GM12878 (cell line): ENCODE results near the gene KCNK7. TPM values are rescaled to one million over a fixed set of nuclear protein-coding genes. Genes with fewer than 3 reads are reported as not detected.

Experiments used
- ATAC-seq: fragments of 200-7000 bp; cut with Tn5 transposase; 3 replicates; pipeline ENCODE4 v1.9.1; 2020; ENCODE audit warnings: mild to moderate bottlenecking, moderate library complexity
- BruUV-seq: library from RNA; stranded (reverse); fragments of 400-500 nt; replicated peaks from 2 replicates; lab custom pipeline; 2021; lab: Mats Ljungman, UMichigan
- CTCF ChIA-PET: fragments of 300-600 bp; sonication (Branson Sonifier 250); formaldehyde crosslinking; extraction: SDS; loops from one replicate; lab custom pipeline; 2021; ENCODE audit warnings: inconsistent platforms; lab: Yijun Ruan, JAX
- POLR2A ChIA-PET: fragments of 350-600 bp; formaldehyde crosslinking; extraction: SDS; loops from one replicate; lab custom pipeline; 2021; ENCODE audit warnings: inconsistent platforms; lab: Charles Lee
- RAD21 ChIA-PET: fragments of 300-600 bp; sonication (Branson Sonifier 250); formaldehyde crosslinking; loops from one replicate; lab custom pipeline; 2023; ENCODE audit warnings: antibody characterized with exemption; ENCODE audit not compliant: unreplicated experiment; lab: Charles Lee
- SMC1A ChIA-PET: fragments of 300-600 bp; sonication (Branson Sonifier 250); formaldehyde crosslinking; loops from one replicate; lab custom pipeline; 2023; ENCODE audit not compliant: unreplicated experiment, uncharacterized antibody; lab: Charles Lee
- DNase-seq: peaks from one replicate; pipeline ENCODE4 v3.0.0-alpha.2; 2011; ENCODE audit warnings: low read depth, low spot score
- FAIRE-seq: peaks from 3 replicates; lab custom pipeline; 2011; peaks lifted over from hg19 to GRCh38; lab: Jason Lieb, UNC
- H2AFZ ChIP-seq: 2 replicates; pipeline ENCODE4 v1.6.0; 2011; ENCODE audit warnings: low read depth, low read length, control low read depth; ENCODE audit not compliant: control insufficient read depth
- H3K27ac ChIP-seq: 2 replicates; pipeline ENCODE4 v1.5.1; 2011; ENCODE audit warnings: control low read depth; ENCODE audit not compliant: control insufficient read depth, insufficient read depth
- H3K27me3 ChIP-seq, 2 experiments: replicated peaks in 1 of 2; 2 replicates each; pipeline versions ENCODE4 v1.6.0 to v1.6.1; 2011; ENCODE audit warnings: low read length in 1 of 2; ENCODE audit not compliant: control insufficient read depth in 2 of 2, insufficient read depth in 2 of 2
- H3K36me3 ChIP-seq, 2 experiments: 2 replicates each; pipeline ENCODE4 v1.5.1; 2011; ENCODE audit warnings: low read length in 1 of 2; ENCODE audit not compliant: control insufficient read depth in 2 of 2, insufficient read depth in 2 of 2
- H3K4me1 ChIP-seq: 2 replicates; pipeline ENCODE4 v1.6.1; 2011; ENCODE audit warnings: mild to moderate bottlenecking, low read length, moderate library complexity, mixed read lengths; ENCODE audit not compliant: control insufficient read depth, insufficient read depth
- H3K4me2 ChIP-seq: 2 replicates; pipeline ENCODE4 v1.6.0; 2011; ENCODE audit warnings: control low read depth; ENCODE audit not compliant: control insufficient read depth, insufficient read depth
- H3K4me3 ChIP-seq: fragments of 200-600 bp; sonication (generic); 2 replicates; pipeline ENCODE4 v1.5.1; 2016
- H3K79me2 ChIP-seq: 2 replicates; pipeline ENCODE4 v1.6.0; 2011; ENCODE audit warnings: low read length; ENCODE audit not compliant: control insufficient read depth, insufficient read depth
- H3K9ac ChIP-seq: 2 replicates; pipeline ENCODE4 v1.8.0; 2011; ENCODE audit warnings: low read length, control low read depth, mixed read lengths; ENCODE audit not compliant: control insufficient read depth, insufficient read depth
- H3K9me3 ChIP-seq: replicated peaks from 3 replicates; pipeline ENCODE4 v1.5.1; 2011; ENCODE audit warnings: mild to moderate bottlenecking, low read length; ENCODE audit not compliant: control insufficient read depth, insufficient read depth
- H4K20me1 ChIP-seq: 2 replicates; pipeline ENCODE4 v1.6.0; 2011; ENCODE audit not compliant: control insufficient read depth, insufficient read depth
- BMI1 ChIP-seq: fragments of 450-650 bp; IDR thresholded peaks from 2 replicates; pipeline ENCODE4 v1.6.1; 2016; ENCODE audit warnings: mild to moderate bottlenecking, moderate library complexity, borderline replicate concordance
- ETV6 ChIP-seq, 2 experiments: fragments of 450-650 bp in 1 of 2; IDR thresholded peaks in 1 of 2; conservative IDR thresholded peaks in 1 of 2; 2 replicates each; pipeline ENCODE4 v1.6.1; 2014; ENCODE audit warnings: antibody characterized with exemption in 1 of 2, borderline replicate concordance in 1 of 2, low read depth in 1 of 2, mild to moderate bottlenecking in 1 of 2, moderate library complexity in 1 of 2
- FOS ChIP-seq: IDR thresholded peaks from 3 replicates; pipeline ENCODE4 v1.6.1; 2011; ENCODE audit warnings: borderline replicate concordance; ENCODE audit not compliant: insufficient read length; ENCODE audit errors: extremely low read depth
- FOXK2 ChIP-seq: fragments of 450-650 bp; IDR thresholded peaks from 2 replicates; pipeline ENCODE4 v1.6.1; 2017; ENCODE audit warnings: mild to moderate bottlenecking, moderate library complexity
- MTA2 ChIP-seq: fragments of 450-650 bp; IDR thresholded peaks from 2 replicates; pipeline ENCODE4 v1.6.1; 2016; ENCODE audit warnings: low read depth, mild to moderate bottlenecking, moderate library complexity
- NFIC ChIP-seq: IDR thresholded peaks from 2 replicates; pipeline ENCODE4 v1.6.1; 2012; ENCODE audit warnings: low read depth, mild to moderate bottlenecking, inconsistent platforms, low read length, moderate library complexity
- NR2C2 ChIP-seq: IDR thresholded peaks from 2 replicates; pipeline ENCODE4 v1.6.1; 2011; ENCODE audit warnings: borderline replicate concordance, low read depth; ENCODE audit not compliant: control insufficient read depth, insufficient read length
- RELB ChIP-seq: fragments of 450-650 bp; IDR thresholded peaks from 2 replicates; pipeline ENCODE4 v1.6.1; 2017; ENCODE audit warnings: low read depth, mild to moderate bottlenecking, moderate library complexity
- SMAD5 ChIP-seq: IDR thresholded peaks from 2 replicates; pipeline ENCODE4 v1.6.1; 2016; ENCODE audit warnings: antibody characterized with exemption, low read depth
- TAF1 ChIP-seq: IDR thresholded peaks from 2 replicates; pipeline ENCODE4 v1.6.1; 2011; ENCODE audit warnings: mild to moderate bottlenecking, low read depth, low read length, borderline replicate concordance
- ZNF217 ChIP-seq: fragments of 450-650 bp; IDR thresholded peaks from 2 replicates; pipeline ENCODE4 v1.6.1; 2017; ENCODE audit warnings: antibody characterized with exemption, mild to moderate bottlenecking
- ZNF592 ChIP-seq: fragments of 450-650 bp; IDR thresholded peaks from 2 replicates; pipeline ENCODE4 v1.6.1; 2017; ENCODE audit warnings: mild to moderate bottlenecking, moderate library complexity
- WGBS: methylation state at CpG from one replicate; pipeline ENCODE4 v1.1.6; 2016; ENCODE audit warnings: low lambda C conversion rate; ENCODE audit not compliant: insufficient replicate concordance, insufficient coverage; ENCODE audit errors: missing lambda C conversion rate; 5-methylcytosine and 5-hydroxymethylcytosine counted together
- in situ Hi-C: fragments of 300-500 bp; cut with MboI; formaldehyde crosslinking; loops from 9 replicates; pipeline ENCODE4 v1.14.3; 2018; ENCODE audit warnings: mixed read lengths
- intact Hi-C: fragments of 100-400 bp; cut with micrococcal nuclease; formaldehyde crosslinking; loops from one replicate; pipeline ENCODE4 v1.14.2; 2022; ENCODE audit not compliant: unreplicated experiment
- polyA plus RNA-seq, 11 experiments: library from polyadenylated mRNA; depleted of rRNA in 4 of 11; unstranded in 6 of 11; stranded (reverse) in 5 of 11; fragments of >200 nt; fragmentation: Nextera tagmentation in 4 of 11; fragmentation: Illumina TruSeq in 1 of 11; extraction: Ambion mirVana in 4 of 11; extraction: Trizol in 1 of 11; gene quantifications; 1 replicate in 1 of 11; 2 replicates in 10 of 11; pipeline versions ENCODE4 v1.2.1 to v1.2.3, GENCODE V29; 2011 to 2016; ENCODE audit warnings: inconsistent platforms in 2 of 11, missing spikeins in 2 of 11, low read depth in 1 of 11
- total RNA-seq, 4 experiments: library from RNA; depleted of rRNA in 3 of 4; stranded (reverse); fragments of >200 nt in 3 of 4; fragmentation: Illumina TruSeq in 1 of 4; extraction: Trizol in 1 of 4; gene quantifications; 2 replicates each; pipeline versions ENCODE4 v1.2.1 to v1.2.3, GENCODE V29; 2013 to 2021
- TF ChIP-seq, protein P1 (sequence below): fragments of 450-650 bp; formaldehyde crosslinking; IDR thresholded peaks from 2 replicates; pipeline ENCODE4 v1.5.0; 2022; ENCODE audit warnings: mild to moderate bottlenecking, missing genetic modification characterization

The KCNK7 gene
- total and polyA plus RNA-seq, 10 of the 15 experiments (the other 5 are each of a cell fraction or from before 2014, with no cell fraction given): 0.11 to 0.54 (median 0.23) TPM; not detected in 7

GRCh38 chr11:65625628-65626342 is 30.2 kb upstream of the KCNK7 start:
- Histone ChIP-seq H2AFZ (no peak overlapping the region), H3K9me3 (no peaks in the 10 kb centered on the region), H3K79me2 (no peaks in the 10 kb centered on the region; the same call in 1 of the 2 replicates), H4K20me1 (no peaks in the 10 kb centered on the region), H3K27me3 (no peaks in the 10 kb centered on the region), H3K9ac (no peak overlapping the region), H3K36me3 (peaks cover 28 to 39% of the 10 kb centered on the region in 2 experiments), H3K4me1 (no peaks in the 10 kb centered on the region), H3K4me3 (no peak overlapping the region), H3K27ac (no peak overlapping the region), H3K4me2 (no peak overlapping the region)
- DNase-seq (no peak), FAIRE-seq (no peak), ATAC-seq (peak; percentile 96)
- no TSS peak for BruUV-seq
- ChIA-PET SMC1A (interaction anchor here (0.7 to 2.6 kb wide), 10 partner anchors 9 to 207 kb away, joined by 3 to 14 read pairs (median 4); partner anchors contain the start of genes KAT5 and SIPA1), CTCF (interaction anchor here (0.6 to 3.1 kb wide), 23 partner anchors 9 to 207 kb away, joined by 3 to 26 read pairs (median 5); partner anchors contain the start of genes KAT5, PCNX3, SCYL1 and SIPA1), RAD21 (interaction anchor here (0.8 to 1.9 kb wide), 14 partner anchors 10 to 144 kb away, joined by 3 to 15 read pairs (median 4); partner anchors contain the start of genes KAT5, RELA and SIPA1), POLR2A (interaction anchor here (0.7 to 1.8 kb wide), 2 partner anchors 8 to 12 kb away, joined by 3 to 7 read pairs; partner anchors contain the start of gene SIPA1)
- in situ Hi-C loops (no loop called here), intact Hi-C loops (loop anchor here (5.0 kb wide), 1 partner anchor 82 kb away; no protein-coding TSS in a partner anchor)
- WGBS: 89% methylated on average over 30 of the region's 30 CpGs
- TF ChIP-seq TAF1: no peak
- no peak for TF ChIP-seq BMI1
- no peak for TF ChIP-seq ZNF592
- TF ChIP-seq SMAD5: no peak
- TF ChIP-seq NR2C2: no peak
- no peak for TF ChIP-seq MTA2
- TF ChIP-seq, protein P1, sequence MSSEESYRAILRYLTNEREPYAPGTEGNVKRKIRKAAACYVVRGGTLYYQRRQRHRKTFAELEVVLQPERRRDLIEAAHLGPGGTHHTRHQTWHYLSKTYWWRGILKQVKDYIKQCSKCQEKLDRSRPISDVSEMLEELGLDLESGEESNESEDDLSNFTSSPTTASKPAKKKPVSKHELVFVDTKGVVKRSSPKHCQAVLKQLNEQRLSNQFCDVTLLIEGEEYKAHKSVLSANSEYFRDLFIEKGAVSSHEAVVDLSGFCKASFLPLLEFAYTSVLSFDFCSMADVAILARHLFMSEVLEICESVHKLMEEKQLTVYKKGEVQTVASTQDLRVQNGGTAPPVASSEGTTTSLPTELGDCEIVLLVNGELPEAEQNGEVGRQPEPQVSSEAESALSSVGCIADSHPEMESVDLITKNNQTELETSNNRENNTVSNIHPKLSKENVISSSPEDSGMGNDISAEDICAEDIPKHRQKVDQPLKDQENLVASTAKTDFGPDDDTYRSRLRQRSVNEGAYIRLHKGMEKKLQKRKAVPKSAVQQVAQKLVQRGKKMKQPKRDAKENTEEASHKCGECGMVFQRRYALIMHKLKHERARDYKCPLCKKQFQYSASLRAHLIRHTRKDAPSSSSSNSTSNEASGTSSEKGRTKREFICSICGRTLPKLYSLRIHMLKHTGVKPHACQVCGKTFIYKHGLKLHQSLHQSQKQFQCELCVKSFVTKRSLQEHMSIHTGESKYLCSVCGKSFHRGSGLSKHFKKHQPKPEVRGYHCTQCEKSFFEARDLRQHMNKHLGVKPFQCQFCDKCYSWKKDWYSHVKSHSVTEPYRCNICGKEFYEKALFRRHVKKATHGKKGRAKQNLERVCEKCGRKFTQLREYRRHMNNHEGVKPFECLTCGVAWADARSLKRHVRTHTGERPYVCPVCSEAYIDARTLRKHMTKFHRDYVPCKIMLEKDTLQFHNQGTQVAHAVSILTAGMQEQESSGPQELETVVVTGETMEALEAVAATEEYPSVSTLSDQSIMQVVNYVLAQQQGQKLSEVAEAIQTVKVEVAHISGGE (CRISPR knock-in tag): no peak
- TF ChIP-seq ETV6 (conservative IDR thresholded peaks at IDR 0.05 in 1 of 2, IDR thresholded peaks at IDR 0.05 in 1 of 2; ENCODE audit: borderline replicate concordance in 1 of 2, low read depth in 1 of 2): no peak
- TF ChIP-seq ZNF217: no peak
- TF ChIP-seq FOS: no peak
- TF ChIP-seq FOXK2: no peak
- no peak for TF ChIP-seq NFIC
- TF ChIP-seq RELB: no peak
